ENCODE data around the gene VKORC1. TPM values are rescaled to one million over a fixed set of nuclear protein-coding genes. Genes with fewer than 3 reads are reported as not detected.

The VKORC1 gene
- total RNA-seq, 1 experiment from 2014 or later = 83.8 TPM

DNA sequence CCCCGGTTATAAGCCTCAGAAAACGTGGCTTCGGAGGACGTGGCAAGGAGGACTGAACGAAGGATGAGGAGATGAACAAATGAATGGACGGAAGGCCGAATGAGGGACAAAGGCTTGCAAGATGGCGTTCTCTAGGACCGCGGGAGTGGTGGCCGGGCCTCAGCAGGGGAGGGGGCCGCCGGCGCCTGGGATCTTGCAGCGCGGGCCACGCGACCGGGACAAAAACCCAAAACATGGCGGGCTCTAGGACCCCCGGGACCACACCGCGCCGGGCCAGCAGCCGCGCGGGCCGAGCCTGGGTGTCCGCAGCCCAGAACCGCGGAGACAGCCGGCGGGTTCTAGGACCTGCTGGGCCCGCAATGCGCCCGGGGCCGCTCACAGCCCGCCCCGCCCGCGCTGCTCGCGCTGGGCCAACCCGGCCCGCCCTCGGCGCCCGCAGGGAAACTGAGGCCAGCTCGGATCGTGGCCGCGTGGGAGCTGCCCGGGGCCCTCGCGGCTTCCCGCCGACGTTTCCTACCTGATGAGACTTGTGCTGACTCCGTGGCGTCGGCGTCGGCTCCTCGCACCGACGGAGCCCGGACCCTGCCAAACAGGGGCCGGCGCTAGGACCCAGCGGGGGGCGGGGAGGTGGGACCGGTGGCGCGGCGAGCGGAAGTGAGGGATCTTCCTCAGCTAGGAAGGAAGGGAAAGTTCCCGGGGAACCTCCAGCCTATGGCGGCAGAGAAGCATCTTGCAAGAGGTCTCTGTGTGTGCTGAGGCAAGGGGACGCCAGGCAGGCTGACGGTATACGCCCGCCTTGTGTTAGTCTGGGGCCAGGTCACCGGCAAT is 21.2 kb downstream of the VKORC1 start (continued):
- TF ChIP-seq, protein P1, sequence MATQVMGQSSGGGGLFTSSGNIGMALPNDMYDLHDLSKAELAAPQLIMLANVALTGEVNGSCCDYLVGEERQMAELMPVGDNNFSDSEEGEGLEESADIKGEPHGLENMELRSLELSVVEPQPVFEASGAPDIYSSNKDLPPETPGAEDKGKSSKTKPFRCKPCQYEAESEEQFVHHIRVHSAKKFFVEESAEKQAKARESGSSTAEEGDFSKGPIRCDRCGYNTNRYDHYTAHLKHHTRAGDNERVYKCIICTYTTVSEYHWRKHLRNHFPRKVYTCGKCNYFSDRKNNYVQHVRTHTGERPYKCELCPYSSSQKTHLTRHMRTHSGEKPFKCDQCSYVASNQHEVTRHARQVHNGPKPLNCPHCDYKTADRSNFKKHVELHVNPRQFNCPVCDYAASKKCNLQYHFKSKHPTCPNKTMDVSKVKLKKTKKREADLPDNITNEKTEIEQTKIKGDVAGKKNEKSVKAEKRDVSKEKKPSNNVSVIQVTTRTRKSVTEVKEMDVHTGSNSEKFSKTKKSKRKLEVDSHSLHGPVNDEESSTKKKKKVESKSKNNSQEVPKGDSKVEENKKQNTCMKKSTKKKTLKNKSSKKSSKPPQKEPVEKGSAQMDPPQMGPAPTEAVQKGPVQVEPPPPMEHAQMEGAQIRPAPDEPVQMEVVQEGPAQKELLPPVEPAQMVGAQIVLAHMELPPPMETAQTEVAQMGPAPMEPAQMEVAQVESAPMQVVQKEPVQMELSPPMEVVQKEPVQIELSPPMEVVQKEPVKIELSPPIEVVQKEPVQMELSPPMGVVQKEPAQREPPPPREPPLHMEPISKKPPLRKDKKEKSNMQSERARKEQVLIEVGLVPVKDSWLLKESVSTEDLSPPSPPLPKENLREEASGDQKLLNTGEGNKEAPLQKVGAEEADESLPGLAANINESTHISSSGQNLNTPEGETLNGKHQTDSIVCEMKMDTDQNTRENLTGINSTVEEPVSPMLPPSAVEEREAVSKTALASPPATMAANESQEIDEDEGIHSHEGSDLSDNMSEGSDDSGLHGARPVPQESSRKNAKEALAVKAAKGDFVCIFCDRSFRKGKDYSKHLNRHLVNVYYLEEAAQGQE (IDR thresholded peaks at IDR 0.05; ENCODE audit: low read depth) = no peak
- no peak for TF ChIP-seq JUND (IDR thresholded peaks at IDR 0.05)
- TF ChIP-seq SRF (IDR thresholded peaks at IDR 0.05; ENCODE audit: low read depth) = no peak
- TF ChIP-seq CBX3 (IDR thresholded peaks at IDR 0.05; ENCODE audit: low read depth) = no peak
- TF ChIP-seq ZNF274 (IDR thresholded peaks at IDR 0.05; ENCODE audit: low read depth, low read length) = no peak
- peak; percentile 80 for TF ChIP-seq SP1 (IDR thresholded peaks at IDR 0.05; ENCODE audit: low read depth)
- peak; percentile 47 for TF ChIP-seq POLR2AphosphoS5 (IDR thresholded peaks at IDR 0.05; ENCODE audit: low read depth, low read length)
- no peak for TF ChIP-seq EZH2 (IDR thresholded peaks at IDR 0.05)
- TF ChIP-seq, protein P2, sequence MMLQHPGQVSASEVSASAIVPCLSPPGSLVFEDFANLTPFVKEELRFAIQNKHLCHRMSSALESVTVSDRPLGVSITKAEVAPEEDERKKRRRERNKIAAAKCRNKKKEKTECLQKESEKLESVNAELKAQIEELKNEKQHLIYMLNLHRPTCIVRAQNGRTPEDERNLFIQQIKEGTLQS (IDR thresholded peaks at IDR 0.05) = no peak
- peak; percentile 77; the same call in 1 of the 2 replicates for TF ChIP-seq ZFX (IDR thresholded peaks at IDR 0.05)
- no peak for TF ChIP-seq EZH2phosphoT487 (IDR thresholded peaks at IDR 0.05; ENCODE audit: borderline replicate concordance)
- peak; percentile 77 for TF ChIP-seq YY1 (IDR thresholded peaks at IDR 0.05; ENCODE audit: extremely low read depth, insufficient replicate concordance, low read depth, low read length)
- TF ChIP-seq, protein P3, sequence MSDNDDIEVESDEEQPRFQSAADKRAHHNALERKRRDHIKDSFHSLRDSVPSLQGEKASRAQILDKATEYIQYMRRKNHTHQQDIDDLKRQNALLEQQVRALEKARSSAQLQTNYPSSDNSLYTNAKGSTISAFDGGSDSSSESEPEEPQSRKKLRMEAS (IDR thresholded peaks at IDR 0.05) = no peak

All from HCT116 (cell line).